Stomach smooth muscle (tissue), 2 donors: ENCODE results near the gene ATXN7L3.
A peak's percentile ranks its signal among the peaks of the same experiment; 100 is the strongest.

Source experiments
- H3K27ac ChIP-seq: one replicate; pipeline ENCODE4 v1.7.0; 2013; ENCODE audit warnings: mild to moderate bottlenecking, low read length, inconsistent platforms
- H3K27me3 ChIP-seq, 2 donors: one replicate each; pipeline ENCODE4 v1.7.0; 2013; ENCODE audit warnings: low read length in 2 of 2; ENCODE audit not compliant: insufficient read depth in 2 of 2, control insufficient read depth in 1 of 2
- H3K36me3 ChIP-seq, 2 donors: one replicate each; pipeline ENCODE4 v1.7.0; 2013; ENCODE audit warnings: low read length in 2 of 2; ENCODE audit not compliant: control insufficient read depth in 2 of 2, insufficient read depth in 2 of 2
- H3K4me1 ChIP-seq: one replicate; pipeline ENCODE4 v1.7.0; 2013; ENCODE audit warnings: low read length; ENCODE audit not compliant: control insufficient read depth, insufficient read depth
- H3K4me3 ChIP-seq, 2 donors: one replicate each; pipeline ENCODE4 v1.7.0; 2013; ENCODE audit warnings: low read length in 2 of 2
- H3K9ac ChIP-seq, 2 donors: one replicate each; pipeline ENCODE4 v1.7.0; 2013; ENCODE audit warnings: low read length in 2 of 2, mild to moderate bottlenecking in 1 of 2
- H3K9me3 ChIP-seq, 2 donors: one replicate each; pipeline ENCODE4 v1.7.0; 2013; ENCODE audit warnings: low read length in 2 of 2; ENCODE audit not compliant: control insufficient read depth in 2 of 2
- donor health status: healthy.
- donor health status: Pancreatic carcinoma.

Gene ATXN7L3

DNA sequence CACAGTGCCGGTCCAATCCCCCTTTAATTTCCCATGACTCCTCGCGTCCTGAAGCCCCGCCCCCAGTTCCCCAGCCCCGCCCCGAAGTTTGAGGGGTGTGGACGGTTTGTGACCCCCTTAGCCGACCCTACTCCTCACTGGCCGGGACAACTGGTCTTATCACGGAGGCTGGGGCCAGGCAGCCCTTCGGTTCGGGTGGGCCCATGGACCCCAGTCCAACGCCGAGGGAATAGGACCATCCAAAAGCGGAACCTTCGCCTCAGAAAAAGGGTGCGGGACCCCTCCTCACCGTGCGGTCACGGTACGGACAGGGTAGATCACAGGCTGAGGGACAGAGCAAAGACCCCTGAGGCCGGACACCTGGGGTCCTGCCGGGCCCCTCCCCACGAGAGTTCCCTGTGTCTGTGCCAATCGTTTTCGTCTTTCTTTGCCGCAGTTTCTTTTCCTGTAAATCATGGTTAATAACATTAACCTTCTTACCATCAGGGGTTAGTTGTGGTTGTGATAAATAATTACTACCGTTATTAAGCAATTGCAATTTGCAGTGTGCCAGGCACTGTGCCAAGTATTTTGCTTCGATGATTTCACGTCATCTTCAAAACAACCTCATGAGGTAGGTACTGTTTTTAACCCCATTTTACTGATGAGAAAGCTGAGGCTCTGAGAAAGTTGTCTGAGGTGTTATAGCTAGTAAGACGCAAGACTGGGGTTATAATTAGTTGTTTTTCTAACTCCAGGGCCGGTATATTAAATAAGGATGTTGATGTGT, 12.4 kb downstream of the ATXN7L3 start:
- peaks cover 24% of the 10 kb centered on the region for H3K4me1 ChIP-seq
- H3K27ac ChIP-seq: peak overlapping the region; percentile 96
- H3K36me3 ChIP-seq: peaks cover 15 to 17% of the 10 kb centered on the region in 2 donors
- H3K27me3 ChIP-seq: no peaks in the 10 kb centered on the region
- peak overlapping the region; percentile 88 to 98 for H3K9ac ChIP-seq
- H3K4me3 ChIP-seq: peak overlapping the region; percentile 90 to 98
- no peaks in the 10 kb centered on the region for H3K9me3 ChIP-seq

DNA sequence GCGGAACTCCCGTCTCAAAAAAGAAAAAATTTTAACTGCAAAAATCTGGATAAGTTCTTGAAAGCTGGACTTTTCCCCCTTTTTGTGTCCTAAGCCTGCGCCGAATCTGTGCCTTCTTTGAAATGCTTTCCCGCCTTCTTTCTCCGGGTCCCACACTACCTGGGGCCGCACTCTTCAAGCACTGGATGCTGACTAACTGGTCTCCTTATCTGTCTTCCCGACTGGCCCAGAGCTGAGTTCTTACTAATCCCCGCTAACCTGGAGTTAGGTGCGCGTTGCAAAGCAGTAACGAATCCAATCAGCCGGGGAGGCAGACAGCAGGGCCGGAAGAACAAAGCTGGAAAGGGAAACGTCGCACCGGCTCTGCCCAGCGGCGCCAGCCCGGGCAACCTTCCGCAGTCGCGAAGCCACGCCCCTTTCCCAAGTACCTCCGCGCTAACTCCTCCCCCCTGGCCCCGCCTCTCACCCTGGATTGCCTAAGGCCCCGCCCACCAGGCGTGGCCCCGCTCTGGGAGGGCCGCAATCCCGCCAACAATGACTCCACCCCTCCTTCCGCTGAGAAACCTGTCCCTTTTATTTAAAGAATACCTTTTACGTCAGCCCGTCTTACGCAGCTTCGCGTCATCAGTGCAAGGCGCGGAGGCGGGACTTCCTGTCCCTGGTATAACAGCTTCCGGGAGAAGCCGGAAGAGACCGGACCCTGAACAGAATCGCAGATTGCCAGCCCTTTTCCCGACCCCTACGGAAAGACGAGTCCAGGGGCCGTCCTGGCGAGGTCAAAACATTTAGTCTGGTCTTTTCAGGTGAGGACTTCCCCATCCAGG, 13.2 kb downstream of the ATXN7L3 start, which contains the start of gene TMUB2:
Gene TMUB2 (plus strand): TSS at position 666 of the 824 bp plus-strand sequence. CDS start 737 bp downstream, outside the sequence.
- no peaks in the 10 kb centered on the region for H3K9me3 ChIP-seq
- peak within 1 kb of the TSS; percentile 88 to 98 for H3K9ac ChIP-seq
- no peaks in the 10 kb centered on the region for H3K27me3 ChIP-seq
- H3K36me3 ChIP-seq: peaks cover 16 to 23% of the 10 kb centered on the region in 2 donors
- H3K27ac ChIP-seq: peak within 1 kb of the TSS; percentile 96
- peaks cover 24% of the 10 kb centered on the region for H3K4me1 ChIP-seq
- peak within 1 kb of the TSS; percentile 90 to 98 for H3K4me3 ChIP-seq

GRCh38 chr17:44184212-44184810, 15.4 kb downstream of the ATXN7L3 start:
- no peak overlapping the region for H3K9ac ChIP-seq

GRCh38 chr17:44183024-44183423, 16.7 kb downstream of the ATXN7L3 start:
- H3K9me3 ChIP-seq: no peaks in the 10 kb centered on the region
- H3K9ac ChIP-seq: no peak overlapping the region
- no peaks in the 10 kb centered on the region for H3K27me3 ChIP-seq
- peaks cover 17% of the 10 kb centered on the region for H3K4me1 ChIP-seq
- no peak overlapping the region for H3K4me3 ChIP-seq
- no peak overlapping the region for H3K27ac ChIP-seq
- peaks cover 11 to 15% of the 10 kb centered on the region in 2 donors for H3K36me3 ChIP-seq

More at GRCh38 chr17:44184212-44184810, 15.4 kb downstream of the ATXN7L3 start:
- Histone ChIP-seq H3K4me3 (no peak overlapping the region), H3K27ac (no peak overlapping the region), H3K4me1 (peaks cover 24% of the 10 kb centered on the region), H3K27me3 (no peaks in the 10 kb centered on the region), H3K36me3 (peaks cover 9 to 11% of the 10 kb centered on the region in 2 donors), H3K9me3 (no peaks in the 10 kb centered on the region)

- H3K4me1 ChIP-seq: no peaks in the 10 kb centered on the region
- peaks cover 14 to 23% of the 10 kb centered on the region in 2 donors for H3K36me3 ChIP-seq
- no peaks in the 10 kb centered on the region for H3K9me3 ChIP-seq
- H3K27ac ChIP-seq: no peak overlapping the region
- H3K9ac ChIP-seq: no peak overlapping the region
- no peak overlapping the region for H3K4me3 ChIP-seq
- H3K27me3 ChIP-seq: no peaks in the 10 kb centered on the region
Observed at GRCh38 chr17:44178133-44178532, 21.6 kb downstream of the ATXN7L3 start.

DNA sequence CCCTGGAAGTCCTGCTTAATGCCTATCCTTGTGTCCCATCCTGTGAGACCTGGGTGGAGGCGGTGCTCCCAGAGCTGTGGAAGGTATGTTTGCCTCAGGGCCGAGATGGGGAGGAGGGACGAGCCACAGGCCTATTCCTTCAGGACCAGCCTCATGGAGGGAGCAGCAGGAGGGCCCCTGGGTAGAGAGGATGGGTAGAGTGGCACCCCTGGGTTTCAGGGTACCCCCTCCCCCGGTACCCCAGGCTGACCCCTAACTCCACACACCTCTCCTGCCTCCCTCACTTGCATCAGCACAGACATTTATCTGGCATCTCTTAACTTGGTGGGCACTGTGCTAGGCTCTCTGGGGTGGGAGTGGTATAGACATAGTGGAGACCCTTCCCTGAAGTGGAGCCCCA, 22.0 kb downstream of the ATXN7L3 start:
- H3K4me1 ChIP-seq: no peaks in the 10 kb centered on the region
- peaks cover 13 to 23% of the 10 kb centered on the region in 2 donors for H3K36me3 ChIP-seq
- H3K27ac ChIP-seq: no peak overlapping the region
- no peaks in the 10 kb centered on the region for H3K9me3 ChIP-seq
- H3K27me3 ChIP-seq: no peaks in the 10 kb centered on the region
- H3K9ac ChIP-seq: no peak overlapping the region
- H3K4me3 ChIP-seq: no peak overlapping the region

- peaks cover 9 to 21% of the 10 kb centered on the region in 2 donors for H3K36me3 ChIP-seq
- peaks cover 4% of the 10 kb centered on the region for H3K4me1 ChIP-seq
- no peaks in the 10 kb centered on the region for H3K9me3 ChIP-seq
- H3K27me3 ChIP-seq: no peaks in the 10 kb centered on the region
- no peak overlapping the region for H3K9ac ChIP-seq
- H3K27ac ChIP-seq: no peak overlapping the region
- no peak overlapping the region for H3K4me3 ChIP-seq
Observed at GRCh38 chr17:44176671-44177501, 22.8 kb downstream of the ATXN7L3 start.

DNA sequence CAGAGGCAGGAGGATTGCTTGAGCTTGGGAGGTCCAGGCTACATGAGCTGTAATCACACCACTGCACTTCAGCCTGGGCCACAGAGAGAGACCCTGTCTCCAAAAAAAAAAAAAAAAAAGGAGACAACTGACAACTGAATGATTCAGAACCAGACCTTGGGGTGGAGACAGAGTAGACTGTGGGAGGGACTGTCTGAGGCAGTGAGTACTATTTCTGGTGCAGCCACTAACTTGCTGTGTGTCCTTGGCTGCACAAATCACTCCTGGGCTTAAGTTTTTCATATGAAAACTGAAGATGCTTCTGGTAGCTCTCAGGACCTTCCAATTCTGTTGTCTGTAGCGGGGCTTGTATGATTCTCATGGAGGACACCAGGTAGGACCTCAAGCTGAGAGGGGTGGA, 23.4 kb downstream of the ATXN7L3 start:
- H3K9ac ChIP-seq: no peak overlapping the region
- no peak overlapping the region for H3K4me3 ChIP-seq
- no peak overlapping the region for H3K27ac ChIP-seq
- H3K36me3 ChIP-seq: peaks cover 9 to 18% of the 10 kb centered on the region in 2 donors
- H3K9me3 ChIP-seq: no peaks in the 10 kb centered on the region
- peaks cover 6% of the 10 kb centered on the region for H3K4me1 ChIP-seq
- no peaks in the 10 kb centered on the region for H3K27me3 ChIP-seq

DNA sequence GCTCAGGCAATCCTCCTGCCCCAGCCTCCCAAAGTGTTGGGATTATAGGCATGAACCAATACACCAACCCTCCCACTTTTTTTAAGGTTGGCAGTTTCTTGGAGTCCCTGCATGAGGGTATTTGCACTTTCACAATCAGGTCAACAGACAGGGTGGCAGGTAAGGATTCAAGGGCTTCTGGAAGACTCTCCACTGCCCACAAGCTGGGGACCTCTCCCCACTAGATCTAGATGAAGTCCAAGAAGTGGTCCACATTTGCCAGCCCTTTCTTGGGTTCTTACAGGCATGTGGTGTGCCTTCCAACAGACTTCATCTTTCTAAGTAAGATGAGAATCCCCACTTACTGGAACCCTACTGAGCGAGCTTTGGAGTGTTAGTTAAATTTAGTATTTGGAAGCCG, 25.3 kb downstream of the ATXN7L3 start:
- no peaks in the 10 kb centered on the region for H3K27me3 ChIP-seq
- H3K4me1 ChIP-seq: peaks cover 21% of the 10 kb centered on the region
- H3K9ac ChIP-seq: no peak overlapping the region
- no peak overlapping the region for H3K27ac ChIP-seq
- H3K4me3 ChIP-seq: no peak overlapping the region
- peaks cover 9 to 18% of the 10 kb centered on the region in 2 donors for H3K36me3 ChIP-seq
- H3K9me3 ChIP-seq: no peaks in the 10 kb centered on the region

DNA sequence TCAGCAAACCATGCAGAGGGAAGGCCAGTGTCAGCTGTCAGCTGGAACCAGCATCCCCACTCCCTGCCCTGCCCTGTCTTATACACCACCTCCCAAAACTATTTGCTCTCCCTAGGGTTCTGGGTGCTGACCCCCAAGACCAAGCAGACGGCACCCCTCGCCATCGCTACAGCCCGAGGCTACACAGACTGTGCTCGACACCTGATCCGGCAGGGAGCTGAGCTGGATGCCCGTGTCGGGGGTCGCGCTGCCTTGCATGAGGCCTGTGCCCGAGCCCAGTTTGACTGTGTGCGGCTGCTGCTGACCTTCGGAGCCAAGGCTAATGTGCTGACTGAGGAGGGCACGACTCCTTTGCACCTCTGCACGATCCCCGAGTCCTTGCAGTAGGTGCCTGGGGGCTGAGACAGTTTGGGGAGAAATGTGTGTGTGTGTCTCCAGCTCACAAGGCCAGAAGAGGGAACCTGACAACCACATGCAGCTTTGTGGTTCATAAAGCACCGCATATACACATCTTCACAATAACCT, 27.7 kb downstream of the ATXN7L3 start:
- Histone ChIP-seq H3K4me3 (peak overlapping the region in 1 of 2 donors; percentile 73), H3K27ac (no peak overlapping the region), H3K9ac (no peak overlapping the region), H3K9me3 (no peaks in the 10 kb centered on the region), H3K27me3 (no peaks in the 10 kb centered on the region), H3K36me3 (peaks cover 3 to 4% of the 10 kb centered on the region in 2 donors), H3K4me1 (peaks cover 33% of the 10 kb centered on the region)
